Astrocyte of the spinal cord (primary cell): ENCODE data around the gene ATRNL1.

Experiments used
- DNase-seq: peaks from one replicate; pipeline ENCODE4 v3.0.0; 2011; ENCODE audit warnings: low read depth, low spot score
- H3K4me3 ChIP-seq: 2 replicates; pipeline ENCODE4 v1.5.1; 2011; ENCODE audit warnings: low read depth, mild to moderate bottlenecking, low read length, moderate library complexity
- in situ Hi-C: cut with HindIII; loops from 2 replicates; pipeline ENCODE4 v1.10.0; 2017; ENCODE audit warnings: low sequenced_read_pairs
- TF ChIP-seq, protein P1 (sequence below): IDR thresholded peaks from 2 replicates; pipeline ENCODE4 v1.5.1; 2012; ENCODE audit warnings: low read depth, mild to moderate bottlenecking, low read length, inconsistent platforms

ATRNL1 gene

DNA sequence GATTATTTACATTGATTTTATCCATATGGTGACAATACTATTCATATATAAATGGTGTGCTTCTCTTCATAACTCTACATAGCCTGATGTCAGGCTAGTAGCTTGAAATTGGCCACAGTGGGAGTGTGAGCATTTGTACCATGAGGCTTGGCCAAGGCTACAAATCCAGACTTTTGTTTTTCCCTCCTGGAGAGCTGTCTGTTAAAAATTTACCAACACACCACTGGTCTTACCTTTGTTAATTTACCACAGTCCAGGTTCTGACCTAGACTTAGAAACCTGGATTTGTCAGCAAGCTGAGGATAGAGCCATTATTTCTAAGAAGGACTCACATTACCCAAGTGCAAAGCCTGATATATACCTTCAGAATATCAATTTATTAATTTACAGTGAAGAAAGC lies 45.5 kb upstream of the ATRNL1 start:
- no peak for DNase-seq
- TF ChIP-seq, protein P1, sequence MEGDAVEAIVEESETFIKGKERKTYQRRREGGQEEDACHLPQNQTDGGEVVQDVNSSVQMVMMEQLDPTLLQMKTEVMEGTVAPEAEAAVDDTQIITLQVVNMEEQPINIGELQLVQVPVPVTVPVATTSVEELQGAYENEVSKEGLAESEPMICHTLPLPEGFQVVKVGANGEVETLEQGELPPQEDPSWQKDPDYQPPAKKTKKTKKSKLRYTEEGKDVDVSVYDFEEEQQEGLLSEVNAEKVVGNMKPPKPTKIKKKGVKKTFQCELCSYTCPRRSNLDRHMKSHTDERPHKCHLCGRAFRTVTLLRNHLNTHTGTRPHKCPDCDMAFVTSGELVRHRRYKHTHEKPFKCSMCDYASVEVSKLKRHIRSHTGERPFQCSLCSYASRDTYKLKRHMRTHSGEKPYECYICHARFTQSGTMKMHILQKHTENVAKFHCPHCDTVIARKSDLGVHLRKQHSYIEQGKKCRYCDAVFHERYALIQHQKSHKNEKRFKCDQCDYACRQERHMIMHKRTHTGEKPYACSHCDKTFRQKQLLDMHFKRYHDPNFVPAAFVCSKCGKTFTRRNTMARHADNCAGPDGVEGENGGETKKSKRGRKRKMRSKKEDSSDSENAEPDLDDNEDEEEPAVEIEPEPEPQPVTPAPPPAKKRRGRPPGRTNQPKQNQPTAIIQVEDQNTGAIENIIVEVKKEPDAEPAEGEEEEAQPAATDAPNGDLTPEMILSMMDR, result no peak
- no peak overlapping the region for H3K4me3 ChIP-seq
- in situ Hi-C loops, result no loop called here

DNA sequence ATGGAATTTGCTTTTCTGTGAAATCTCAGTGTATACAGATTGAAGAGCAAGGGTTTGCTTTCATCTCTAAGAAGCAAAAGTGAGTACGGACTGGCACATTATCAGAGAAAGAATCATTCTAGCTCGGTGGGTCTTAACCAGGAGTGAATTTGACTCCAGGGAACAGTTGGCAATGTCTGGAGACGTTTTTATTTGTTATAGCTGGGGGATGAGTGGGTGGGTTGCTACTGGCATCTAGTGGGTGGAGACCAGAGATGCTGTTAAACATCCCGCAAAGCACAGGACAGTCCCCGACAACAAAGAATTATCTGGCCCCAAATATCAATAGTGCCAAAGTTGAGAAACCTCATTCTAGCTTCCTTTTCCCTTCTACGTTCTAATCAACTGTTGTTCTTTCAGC lies 43.8 kb upstream of the ATRNL1 start:
- TF ChIP-seq, protein P1, result no peak
- DNase-seq, result no peak
- in situ Hi-C loops, result no loop called here
- no peak overlapping the region for H3K4me3 ChIP-seq

DNA sequence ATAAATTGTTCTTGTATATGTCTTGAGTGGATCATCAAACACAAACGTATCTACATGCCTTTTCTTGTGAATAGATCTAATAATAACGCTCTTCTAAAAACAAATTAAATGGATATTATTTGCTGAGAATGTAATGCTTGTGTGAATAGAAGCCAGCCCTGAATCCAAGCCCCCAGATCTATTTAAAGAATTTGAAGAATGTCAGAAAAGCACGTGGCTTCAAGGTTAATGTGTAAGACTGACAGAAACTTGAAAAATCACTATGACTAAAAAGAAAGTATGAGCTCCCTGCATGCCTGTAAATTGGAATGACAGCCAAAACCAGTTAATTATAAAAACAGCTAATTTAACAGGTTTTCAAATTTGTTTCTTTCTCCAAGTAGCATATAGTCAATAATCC lies 43.2 kb upstream of the ATRNL1 start:
- peak; percentile 31 for DNase-seq
- in situ Hi-C loops, result no loop called here
- no peak overlapping the region for H3K4me3 ChIP-seq
- TF ChIP-seq, protein P1, result no peak

DNA sequence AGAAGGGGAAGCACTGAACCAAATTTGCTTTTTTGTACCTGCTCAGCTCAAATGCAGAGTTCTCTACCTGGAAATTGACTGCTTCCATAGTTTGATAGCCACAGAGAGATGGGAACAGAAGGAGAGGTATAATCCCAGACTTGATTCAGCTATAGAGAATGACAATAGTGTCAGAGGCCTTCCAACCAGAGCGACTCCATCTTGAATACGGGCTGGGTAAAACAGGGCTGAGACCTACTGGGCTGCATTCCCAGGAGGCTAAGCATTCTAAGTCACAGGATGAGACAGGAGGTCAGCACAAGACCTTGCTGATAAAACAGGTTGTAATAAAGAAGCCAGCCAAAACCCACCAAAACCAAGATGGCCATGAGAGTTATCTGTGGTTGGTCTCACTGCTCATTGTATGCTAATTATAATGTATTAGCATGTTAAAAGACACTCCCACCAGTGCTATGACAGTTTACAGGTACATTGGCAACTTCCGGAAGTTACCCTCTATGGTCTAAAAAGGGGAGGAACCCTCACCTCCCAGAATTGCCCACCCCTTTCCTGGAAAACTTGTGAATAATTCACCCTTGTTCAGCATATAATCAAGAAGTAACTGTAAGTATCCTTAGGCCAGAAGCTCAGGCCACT lies 42.7 kb upstream of the ATRNL1 start:
- in situ Hi-C loops, result no loop called here
- TF ChIP-seq, protein P1, result no peak
- no peak overlapping the region for H3K4me3 ChIP-seq
- no peak for DNase-seq

DNA sequence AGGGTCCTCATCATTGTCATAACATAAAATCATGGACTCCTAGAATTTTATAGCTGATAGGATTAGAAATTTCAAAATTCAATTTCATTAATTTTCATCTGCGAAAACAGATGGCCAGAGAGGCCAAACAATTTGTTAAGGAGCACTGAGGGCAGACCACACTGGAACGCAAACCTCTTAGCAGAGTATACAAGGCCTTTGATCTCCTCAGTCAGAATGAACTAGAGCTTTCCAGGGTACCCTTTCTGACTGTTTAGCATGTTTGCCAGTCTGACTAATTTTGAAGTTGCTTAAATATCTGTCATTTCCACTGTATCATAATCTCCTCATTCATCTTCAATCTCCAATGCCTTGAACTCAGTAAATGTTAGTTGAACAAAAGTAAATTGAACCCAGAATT lies 41.9 kb upstream of the ATRNL1 start:
- H3K4me3 ChIP-seq, result no peak overlapping the region

DNA sequence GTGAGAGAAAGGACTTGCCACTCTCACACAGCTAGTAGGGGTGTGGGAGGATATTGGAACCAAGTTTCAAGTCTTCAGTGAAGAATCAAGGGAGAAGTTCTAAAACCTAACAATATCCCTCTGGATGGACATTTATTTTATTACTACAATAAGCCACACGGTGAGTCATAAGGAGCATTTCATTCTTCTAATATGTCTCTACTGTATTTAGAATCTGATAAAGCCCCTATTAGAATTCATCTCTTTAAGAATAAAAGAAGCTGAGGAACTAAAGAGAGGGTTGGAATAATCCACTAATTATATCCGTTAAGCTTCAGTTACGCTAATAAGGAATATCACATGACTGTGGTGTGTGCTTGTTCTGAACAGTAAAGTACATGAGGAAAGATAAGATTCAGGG lies 40.9 kb upstream of the ATRNL1 start:
- in situ Hi-C loops, result no loop called here
- DNase-seq, result no peak
- TF ChIP-seq, protein P1, result no peak
- no peak overlapping the region for H3K4me3 ChIP-seq

More for the DNA sequence above, 41.9 kb upstream of the ATRNL1 start:
- DNase-seq, result no peak
- TF ChIP-seq, protein P1, result no peak
- in situ Hi-C loops, result no loop called here
